Measurements from ENCODE around the gene UFC1. TPM values are rescaled to one million over a fixed set of nuclear protein-coding genes. Genes with fewer than 3 reads are reported as not detected.

Gene UFC1
- total and polyA plus RNA-seq, 2 donors (not counting 3 experiments of a cell fraction or from before 2014, with no cell fraction given), result 102 to 149 TPM

GRCh38 chr1:161197560-161198193 lies 43.9 kb downstream of the UFC1 start:
- DNase-seq (ENCODE audit: low read depth, low spot score), result no peak
- dilution Hi-C loops (cut with MboI; ENCODE audit: extremely low pct_ligation_motif_present, low sequenced_read_pairs), result no loop called here

More at GRCh38 chr1:161197560-161198193, 43.9 kb downstream of the UFC1 start:
- peak overlapping the region; percentile 42 for H3K9ac ChIP-seq (replicated peaks; ENCODE audit: extremely low read depth, insufficient read depth, low read length)
- intact Hi-C loops (cut with micrococcal nuclease), result no loop called here
- H3K9me3 ChIP-seq (replicated peaks; ENCODE audit: control insufficient read depth, insufficient read depth, low read length), result no peaks in the 10 kb centered on the region
- H3K4me3 ChIP-seq (replicated peaks in 1 of 3; ENCODE audit: insufficient read depth in 1 of 3, low read depth in 1 of 3, low read length in 3 of 3), result peak overlapping the region; percentile 26 to 51 (median 40)
- no TSS peak for BruUV-seq (replicated peaks)
- peaks cover 37% of the 10 kb centered on the region for H3K79me2 ChIP-seq (ENCODE audit: control insufficient read depth, insufficient read depth, low read length)
- TF ChIP-seq POLR2A (IDR thresholded peaks at IDR 0.05; ENCODE audit: low read depth, low read length), result no peak
- TF ChIP-seq EZH2 (IDR thresholded peaks at IDR 0.05; ENCODE audit: borderline replicate concordance, low read depth, low read length, severe bottlenecking), result no peak
- TF ChIP-seq CTCF (IDR thresholded peaks at IDR 0.05; ENCODE audit: extremely low read depth in 1 of 2, insufficient read depth in 1 of 2, low read depth in 1 of 2, low read length in 2 of 2), result no peak
- no peak for TF ChIP-seq FOS (IDR thresholded peaks at IDR 0.05; ENCODE audit: borderline replicate concordance, insufficient read depth, low read length)
- TF ChIP-seq JUN (IDR thresholded peaks at IDR 0.05; ENCODE audit: borderline replicate concordance, insufficient read depth, insufficient read length, low read depth), result no peak
- TF ChIP-seq MAX (IDR thresholded peaks at IDR 0.05; ENCODE audit: insufficient read depth, insufficient read length), result no peak
- no peak for TF ChIP-seq MYC (IDR thresholded peaks at IDR 0.05; ENCODE audit: low read depth, low read length)
- TF ChIP-seq POLR2AphosphoS5 (IDR thresholded peaks at IDR 0.05; ENCODE audit: insufficient read depth, low read depth, low read length), result no peak
- TF ChIP-seq GATA2 (IDR thresholded peaks at IDR 0.05; ENCODE audit: insufficient read depth, insufficient read length, low read depth, low read length), result no peak
- H3K9me1 ChIP-seq (replicated peaks; ENCODE audit: control insufficient read depth, extremely low read depth, insufficient read depth, low read length), result no peaks in the 10 kb centered on the region
- H2AFZ ChIP-seq (ENCODE audit: low read depth, low read length), result peak overlapping the region; percentile 1
- POLR2A ChIA-PET, result no interaction called here
- no peak for FAIRE-seq
- peak overlapping the region; percentile 98 for H3K27ac ChIP-seq (ENCODE audit: insufficient read depth, low read depth, low read length)
- H4K20me1 ChIP-seq (replicated peaks; ENCODE audit: control insufficient read depth, extremely low read depth, insufficient read depth, low read length), result no peaks in the 10 kb centered on the region
- peak overlapping the region; percentile 47 for H3K4me2 ChIP-seq (ENCODE audit: insufficient read depth, low read length)
- H3K36me3 ChIP-seq (ENCODE audit: control insufficient read depth in 2 of 2, extremely low read depth in 1 of 2, insufficient read depth in 2 of 2, low read length in 2 of 2), result peaks cover 0 to 3% of the 10 kb centered on the region in 2 experiments
- CTCF ChIA-PET, result interaction anchor here (0.6 to 3.2 kb wide), 10 partner anchors 12 to 193 kb away, joined by 3 to 35 read pairs (median 6); partner anchors contain the start of genes PPOX and TOMM40L
- no peaks in the 10 kb centered on the region for H3K27me3 ChIP-seq (ENCODE audit: control insufficient read depth in 2 of 2, insufficient read depth in 2 of 2, low read length in 2 of 2)
- H3K4me1 ChIP-seq (ENCODE audit: control insufficient read depth, extremely low read depth, insufficient read depth, low read length), result peaks cover 55% of the 10 kb centered on the region

All from endothelial cell of umbilical vein (primary cell).